Muscle of arm (tissue), 12 donors: Measurements from ENCODE around the gene CHD2. TPM values are rescaled to one million over a fixed set of nuclear protein-coding genes. Genes with fewer than 3 reads are reported as not detected.
A peak's percentile ranks its signal among the peaks of the same experiment; 100 is the strongest.
"Not testable (repeated sequence)": the region's sequence is repeated elsewhere in the genome, so short reads cannot be mapped to it uniquely, and the experiment has no call there.

ENCODE experiments used
- DNase-seq: peaks from one replicate; pipeline ENCODE4 v3.0.0-alpha.2; 2013
- polyA plus RNA-seq, 12 donors: library from polyadenylated mRNA; unstranded; fragments of 120-200 nt; gene quantifications; one replicate each; pipeline ENCODE4 v1.2.1, GENCODE V29; 2013; ENCODE audit not compliant: insufficient read length in 12 of 12

The CHD2 gene
- polyA plus RNA-seq, 12 donors = 50.6 to 133 (median 63.7) TPM; not detected in 1

DNA sequence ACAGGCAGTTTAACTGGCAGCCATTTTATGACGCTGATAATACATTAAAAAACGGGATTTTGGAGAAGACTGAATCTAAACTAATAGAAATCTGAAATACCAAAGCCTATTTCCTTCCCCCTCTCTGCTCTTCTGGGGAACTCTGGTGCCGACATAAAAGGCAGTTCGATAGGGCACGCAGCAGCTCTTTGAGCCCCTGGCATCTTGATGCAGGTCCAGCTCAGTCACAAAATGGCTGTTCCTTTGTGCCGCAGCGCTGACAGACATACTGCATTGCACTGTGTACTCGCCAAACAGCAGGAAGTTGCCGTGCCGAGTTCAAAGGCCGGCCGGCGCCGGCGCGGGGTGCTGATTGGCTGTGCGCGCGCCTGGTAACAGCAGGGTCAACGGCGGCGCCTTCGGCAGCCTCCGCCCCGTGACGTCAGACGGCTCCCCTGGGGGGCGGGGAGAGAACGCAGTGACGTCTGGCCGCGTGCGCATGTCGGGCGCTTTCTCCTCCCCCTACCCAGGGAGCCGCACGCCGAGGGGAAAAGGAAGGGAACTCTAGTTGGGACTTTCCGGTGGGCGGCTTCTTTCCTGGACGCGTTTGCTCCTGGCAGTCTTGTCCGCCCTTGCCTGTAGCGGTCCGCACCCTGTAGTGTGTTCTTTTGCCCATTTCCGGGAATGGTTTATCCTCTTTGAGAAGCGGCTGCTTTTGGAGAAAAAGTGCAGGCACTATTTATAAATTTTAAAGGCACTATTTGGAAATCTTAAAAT, 4.0 kb downstream of the CHD2 start:
- peak; percentile 99 for DNase-seq

DNA sequence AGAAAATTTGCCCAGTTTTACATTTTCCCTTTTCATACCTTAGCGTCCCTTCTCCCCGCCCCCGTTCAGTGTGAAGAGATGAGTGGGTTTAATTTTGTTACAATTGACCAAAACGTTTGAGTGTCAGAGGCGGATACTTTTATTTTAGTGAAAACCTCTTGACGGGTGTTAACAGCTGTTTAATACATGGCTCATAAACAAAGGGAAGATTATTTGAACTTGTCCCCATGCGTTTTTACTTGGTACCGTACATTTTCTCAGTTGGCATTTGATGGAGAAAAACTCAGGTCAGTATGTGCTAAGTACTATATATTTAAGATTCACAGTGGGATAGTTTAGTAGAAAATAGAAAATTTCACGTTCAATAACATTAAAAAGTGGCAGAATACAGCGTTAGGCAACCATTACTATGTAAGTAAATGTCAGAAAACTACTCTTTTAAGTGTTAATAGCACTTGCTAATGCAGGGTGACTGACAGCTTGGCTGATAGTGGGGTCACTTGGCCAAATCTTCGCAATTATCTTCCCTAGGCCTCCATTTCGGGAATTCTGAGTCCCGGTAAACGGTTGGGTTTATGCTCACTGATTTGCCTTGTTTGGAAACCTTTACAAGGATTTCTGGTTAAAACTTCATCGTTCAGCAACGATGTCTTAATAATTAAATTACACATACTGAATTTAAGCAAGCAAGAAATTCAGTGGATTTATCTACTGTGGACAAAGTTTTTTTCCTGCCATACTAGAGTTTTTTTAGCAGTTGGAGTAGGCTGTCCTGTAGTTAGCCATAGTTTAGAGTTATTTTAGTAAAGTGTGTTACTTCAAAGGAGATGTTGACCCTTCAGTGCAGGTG, 4.8 kb downstream of the CHD2 start:
- DNase-seq = no peak

DNA sequence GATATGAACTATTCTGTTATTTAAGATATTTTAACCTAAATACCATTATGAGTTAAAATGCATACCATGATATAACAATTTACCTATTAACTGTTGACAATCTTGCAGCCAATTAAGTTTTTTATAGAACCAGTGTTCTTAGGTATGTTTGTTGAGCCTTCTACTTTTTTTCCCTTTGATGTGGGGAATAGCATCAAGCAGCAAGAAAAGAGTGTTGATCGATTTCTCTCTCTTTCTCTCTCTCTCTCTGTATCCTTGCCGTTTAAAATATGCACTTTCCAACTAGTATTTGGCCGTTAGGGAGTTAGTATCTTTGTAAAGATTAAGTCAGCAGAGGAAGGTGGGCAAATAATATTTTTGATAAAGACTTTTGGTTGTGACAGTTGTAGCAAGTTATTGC, 5.9 kb downstream of the CHD2 start:
- no peak for DNase-seq

DNA sequence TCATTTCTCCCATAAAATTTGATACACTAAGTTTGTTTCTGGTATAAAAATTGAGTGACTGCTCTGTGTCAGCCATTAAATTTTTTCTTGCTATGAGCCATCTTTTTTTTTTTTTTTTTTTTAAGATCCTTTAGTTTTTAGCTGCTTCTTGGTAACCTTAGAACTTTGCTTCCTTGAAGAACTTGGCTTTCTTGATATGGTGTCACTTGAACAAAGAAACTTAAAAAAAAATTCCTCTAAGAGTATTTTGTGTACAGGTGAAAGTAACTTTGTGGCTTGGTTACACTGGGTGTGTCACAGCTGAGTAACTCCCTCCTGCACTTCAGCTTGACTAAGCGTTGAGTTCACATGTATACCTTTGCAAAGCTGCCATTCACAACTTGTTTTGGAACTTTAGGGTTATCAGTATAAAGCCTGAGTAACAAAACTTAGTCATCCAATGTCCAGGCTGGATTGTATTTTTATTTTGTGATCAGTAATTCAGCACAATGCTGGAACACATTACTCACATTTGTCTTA, 6.5 kb downstream of the CHD2 start:
- no peak for DNase-seq

DNA sequence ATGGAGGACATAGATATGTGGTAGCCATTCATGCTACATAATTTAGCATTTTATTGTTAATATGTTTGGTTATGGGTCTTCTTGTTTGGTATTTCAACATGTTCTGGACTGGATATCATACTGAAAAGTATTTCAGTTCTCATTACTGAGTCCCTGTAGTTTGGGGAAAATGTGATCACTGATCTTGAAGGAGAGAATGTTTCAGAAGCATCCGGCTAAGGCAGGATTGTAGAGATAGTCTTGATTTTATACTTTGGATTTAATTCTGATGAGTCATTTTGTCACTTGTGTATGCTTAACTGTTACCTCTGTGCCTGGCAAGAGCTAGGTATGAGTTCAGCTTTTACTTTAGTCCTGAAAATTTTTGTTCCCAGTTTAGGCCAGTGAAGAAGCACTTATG, 7.1 kb downstream of the CHD2 start:
- DNase-seq = no peak

DNA sequence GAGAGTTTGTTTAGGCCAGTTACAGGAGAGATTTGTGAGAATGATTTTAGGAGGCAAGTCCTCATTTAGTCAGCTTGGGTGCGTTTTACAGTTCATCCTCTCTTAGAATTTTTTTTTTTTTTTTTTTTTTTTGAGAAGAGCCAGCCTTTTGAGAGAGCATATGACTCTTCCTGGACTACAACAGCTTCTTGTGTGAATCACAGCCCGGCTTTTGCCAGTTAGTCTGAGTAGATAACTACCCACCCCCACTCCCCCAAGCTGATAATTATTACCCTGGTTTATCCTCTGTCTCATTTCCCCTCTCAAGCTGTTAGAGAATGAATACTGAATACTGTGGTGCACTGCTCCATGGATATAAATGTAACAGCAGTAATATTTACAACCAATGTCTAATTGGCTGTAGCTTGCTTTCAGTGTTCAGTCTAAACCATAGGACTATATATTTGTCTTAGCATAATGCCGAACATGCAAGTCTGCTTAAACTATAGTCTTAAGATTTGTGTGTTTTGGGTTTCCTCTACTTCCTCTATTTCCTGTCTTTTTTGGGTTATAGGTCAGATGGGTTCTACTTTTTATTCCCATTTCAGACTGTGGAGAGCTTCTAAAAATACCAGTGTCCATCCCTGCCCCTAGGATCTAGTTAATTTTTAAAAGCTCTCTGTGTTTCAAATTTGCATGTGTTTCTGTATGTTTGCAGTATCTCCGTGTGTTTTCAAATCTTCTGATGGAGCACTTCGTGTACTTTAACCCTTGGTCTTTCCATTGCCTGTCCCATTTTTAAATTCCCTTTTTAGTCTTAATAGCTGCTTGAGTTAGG, 8.0 kb downstream of the CHD2 start:
- no peak for DNase-seq

DNA sequence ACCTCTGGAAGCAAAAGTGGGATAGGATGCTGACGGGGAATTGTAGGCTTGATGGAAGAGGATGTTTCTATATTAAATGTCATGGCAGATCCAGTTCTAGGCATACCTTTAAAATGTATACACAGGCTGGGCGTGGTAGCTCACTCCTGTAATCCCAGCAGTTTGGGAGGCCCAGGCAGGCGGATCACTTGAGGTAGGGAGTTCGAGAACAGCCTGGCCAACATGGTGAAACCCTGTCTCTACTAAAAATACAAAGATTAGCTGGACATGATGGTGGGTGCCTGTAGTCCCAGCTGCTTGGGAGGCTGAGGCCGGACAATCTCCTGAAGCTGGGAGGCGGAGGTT, 8.6 kb downstream of the CHD2 start:
- DNase-seq = no peak

DNA sequence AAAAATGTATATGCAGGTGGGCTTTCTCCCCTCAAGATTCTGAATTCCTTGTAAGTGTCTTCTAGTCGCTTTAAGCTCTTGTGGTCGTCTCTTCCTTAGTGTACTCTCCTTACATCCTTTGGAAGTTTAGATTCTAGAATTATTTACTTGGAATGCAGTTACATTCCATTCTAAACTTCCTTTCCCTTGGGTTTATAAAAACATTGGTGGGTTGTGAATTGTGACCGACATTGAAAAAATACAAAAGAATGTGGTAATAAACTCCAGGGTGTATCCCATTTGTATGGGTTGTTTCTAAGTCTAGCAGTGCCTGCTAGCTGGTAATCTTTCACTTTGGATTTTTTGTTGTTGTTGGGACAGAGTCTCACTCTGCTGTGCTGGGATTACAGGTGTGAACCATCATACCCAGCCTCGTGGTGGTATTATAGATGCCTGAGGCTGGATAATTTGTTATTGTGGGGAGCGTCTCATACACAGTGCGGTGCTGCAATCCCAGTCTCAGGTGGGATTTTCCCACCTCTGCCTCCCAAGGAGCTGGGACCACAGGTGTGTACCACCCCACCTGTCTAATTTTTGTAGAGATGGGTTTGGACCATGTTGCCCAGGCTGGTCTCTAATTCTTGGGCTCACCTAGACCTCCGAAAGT, 9.1 kb downstream of the CHD2 start:
- no peak for DNase-seq

DNA sequence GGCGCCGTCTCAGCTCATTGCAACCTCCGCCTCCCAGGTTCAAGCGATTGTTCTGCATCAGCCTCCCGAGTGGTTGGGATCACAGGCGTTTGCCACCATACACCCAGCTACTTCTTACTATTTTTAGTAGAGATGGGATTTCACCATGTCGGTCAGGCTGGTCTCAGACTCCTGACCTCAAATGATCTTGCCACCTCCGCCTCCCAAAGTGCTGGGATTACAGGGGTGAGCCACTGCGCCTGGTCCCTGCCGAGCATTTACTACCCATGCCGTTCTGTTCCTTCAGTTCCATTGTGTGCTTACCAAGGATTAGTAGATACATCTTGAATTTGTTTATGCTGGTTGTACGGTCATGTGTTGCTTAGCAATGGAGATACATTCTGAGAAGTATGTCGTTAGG, 10.3 kb downstream of the CHD2 start:
- no peak for DNase-seq

DNA sequence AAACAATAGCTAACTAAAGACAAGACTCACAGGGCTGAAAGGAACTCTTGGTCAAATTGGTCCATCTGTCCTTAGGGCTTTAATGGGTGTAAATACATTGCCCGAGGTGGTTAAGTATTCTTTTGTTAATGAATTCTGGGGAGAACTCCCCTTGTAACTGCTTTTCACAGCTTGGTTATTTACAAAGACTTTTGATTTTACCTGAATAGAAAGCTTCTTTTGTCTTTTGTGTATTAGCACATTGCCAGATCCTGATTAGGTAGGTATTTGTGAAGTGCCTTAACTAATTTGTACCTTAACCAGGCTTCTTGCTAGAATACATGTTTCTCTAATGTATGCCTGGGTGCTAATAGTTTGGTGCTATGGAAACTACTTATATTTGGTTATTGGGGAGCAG, 14.0 kb downstream of the CHD2 start:
- no peak for DNase-seq

DNA sequence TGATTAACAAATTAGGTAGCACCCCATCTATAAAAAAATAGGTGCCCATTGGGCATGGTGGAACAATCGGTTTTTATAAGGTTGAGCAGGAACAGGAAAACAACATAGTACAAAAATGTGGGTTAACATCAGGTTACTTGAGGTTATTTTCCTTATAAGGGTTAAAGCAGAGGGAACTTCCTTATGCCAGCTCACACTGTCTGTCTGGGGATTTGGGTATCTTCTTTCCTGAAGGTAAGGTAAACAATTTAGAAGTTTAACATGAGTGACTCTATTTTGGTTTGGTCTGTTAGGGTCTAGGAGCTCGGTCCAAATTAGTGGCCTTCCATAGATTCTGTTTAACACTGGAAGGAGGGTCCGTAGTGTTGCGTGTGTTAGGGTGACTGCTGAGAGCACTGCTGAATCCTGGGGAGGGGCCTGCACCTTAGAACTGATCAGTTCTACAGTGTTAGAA, 14.7 kb downstream of the CHD2 start:
- no peak for DNase-seq

DNA sequence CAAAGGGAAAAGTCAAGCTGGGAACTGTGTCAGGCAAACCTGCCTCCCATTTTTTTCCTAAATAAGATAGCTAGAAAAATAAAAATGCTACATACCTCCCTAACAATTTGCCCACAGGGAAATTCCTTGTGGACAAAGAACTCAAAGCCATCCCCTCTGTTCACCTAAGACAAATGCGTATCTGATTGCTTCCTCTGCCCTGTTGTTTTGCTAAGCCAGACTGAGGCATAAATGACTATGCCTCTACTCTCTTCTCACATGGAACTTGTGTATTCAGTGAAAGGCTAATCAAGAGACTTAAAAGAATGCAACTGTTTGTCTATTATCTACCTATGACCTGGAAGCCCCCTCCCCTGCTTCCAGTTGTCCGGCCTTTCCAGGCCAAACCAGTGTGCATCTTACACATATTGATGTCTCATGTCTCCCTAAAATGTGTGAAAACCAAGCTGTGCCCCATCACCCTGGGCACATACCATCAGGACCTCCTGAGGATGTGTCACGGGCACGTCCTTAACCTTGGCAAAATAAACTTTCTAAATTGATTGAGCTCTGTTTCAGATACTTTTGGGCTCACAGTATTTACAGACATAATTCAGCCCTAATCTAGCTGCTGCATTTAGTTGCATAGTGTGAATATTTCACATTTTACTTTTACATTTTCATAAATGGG, 15.8 kb downstream of the CHD2 start:
- no peak for DNase-seq

DNA sequence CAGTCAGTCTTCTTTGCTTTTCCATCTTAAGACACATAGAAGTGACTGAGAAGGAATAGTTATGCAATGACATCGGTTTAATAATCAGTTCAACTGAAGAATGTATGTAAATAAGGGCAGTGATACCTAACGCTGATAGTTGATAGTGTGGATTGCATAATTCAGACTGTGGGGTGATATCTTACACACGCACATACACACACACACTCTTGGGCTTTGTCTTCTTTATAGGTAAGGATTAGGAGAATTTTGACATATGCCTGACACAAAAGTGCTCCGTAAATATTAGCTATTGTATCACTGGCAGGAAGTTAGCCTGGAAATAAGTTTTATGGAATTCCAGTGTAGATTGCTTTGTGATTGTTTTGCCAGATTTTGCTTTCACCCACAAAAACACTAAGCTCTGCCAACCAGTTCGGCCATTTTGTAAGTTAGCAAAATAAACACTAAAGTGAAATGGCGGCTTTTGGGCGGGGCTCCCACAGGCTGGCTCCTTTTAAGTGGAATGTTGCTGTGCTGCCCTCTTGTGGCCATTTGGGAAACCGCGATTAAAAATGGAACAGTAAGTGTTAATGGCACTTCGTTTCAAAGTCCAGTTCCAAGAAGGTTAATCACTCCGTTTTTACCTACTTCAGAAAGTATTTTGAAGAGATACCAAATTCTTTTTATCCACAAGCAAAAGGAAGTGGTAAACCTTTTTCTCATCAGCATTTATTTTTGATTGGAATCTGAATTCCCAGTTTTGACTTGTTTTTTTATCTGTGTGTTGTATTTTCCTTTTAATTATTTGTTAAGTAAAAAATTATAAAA, 17.7 kb downstream of the CHD2 start:
- peak; percentile 94 for DNase-seq

DNA sequence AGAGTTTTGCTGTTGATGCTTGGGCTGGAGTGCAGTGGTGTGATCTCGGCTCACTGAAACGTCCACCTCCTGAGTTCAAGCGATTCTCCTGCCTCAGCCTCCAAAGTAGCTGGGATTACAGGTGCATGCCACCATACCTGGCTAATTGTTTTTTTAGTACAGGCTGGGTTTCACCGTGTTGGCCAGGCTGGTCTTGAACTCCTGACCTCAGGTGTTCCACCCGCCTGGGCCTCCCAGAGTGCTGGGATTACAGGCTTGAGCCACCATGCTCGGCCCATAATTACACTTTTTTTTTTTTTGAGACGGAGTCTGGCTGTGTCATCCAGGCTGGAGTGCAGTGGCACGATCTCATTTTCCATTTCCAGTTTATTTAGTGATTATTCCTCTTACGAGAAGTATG, 18.8 kb downstream of the CHD2 start:
- not testable (repeated sequence) for DNase-seq

DNA sequence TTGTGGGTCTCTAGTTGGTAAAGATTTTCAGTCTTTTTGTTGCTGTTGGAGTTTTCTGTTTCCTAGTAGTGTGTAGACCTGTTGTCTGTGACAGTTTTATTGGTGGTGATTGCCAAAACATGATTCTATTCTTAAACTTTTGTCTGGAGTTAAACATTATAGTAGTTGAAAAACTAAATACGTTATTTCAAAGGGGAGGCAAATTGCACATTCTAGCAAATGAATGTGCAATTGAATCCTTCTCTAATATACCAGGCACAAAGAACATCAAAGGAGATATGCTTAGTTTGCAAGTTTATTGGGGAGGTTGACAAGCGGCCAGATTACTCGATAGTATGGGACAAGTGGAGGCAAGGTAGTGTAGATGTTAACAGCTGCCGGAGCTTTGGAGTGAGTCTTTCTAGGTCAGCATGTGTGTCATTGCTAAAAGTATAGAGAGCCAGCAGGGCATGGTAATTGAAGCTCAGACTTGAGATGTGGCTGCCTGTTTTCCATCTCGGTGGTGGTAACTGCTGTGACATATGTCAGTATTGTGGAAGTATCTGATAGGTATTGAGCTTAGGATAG, 20.6 kb downstream of the CHD2 start:
- DNase-seq = no peak

DNA sequence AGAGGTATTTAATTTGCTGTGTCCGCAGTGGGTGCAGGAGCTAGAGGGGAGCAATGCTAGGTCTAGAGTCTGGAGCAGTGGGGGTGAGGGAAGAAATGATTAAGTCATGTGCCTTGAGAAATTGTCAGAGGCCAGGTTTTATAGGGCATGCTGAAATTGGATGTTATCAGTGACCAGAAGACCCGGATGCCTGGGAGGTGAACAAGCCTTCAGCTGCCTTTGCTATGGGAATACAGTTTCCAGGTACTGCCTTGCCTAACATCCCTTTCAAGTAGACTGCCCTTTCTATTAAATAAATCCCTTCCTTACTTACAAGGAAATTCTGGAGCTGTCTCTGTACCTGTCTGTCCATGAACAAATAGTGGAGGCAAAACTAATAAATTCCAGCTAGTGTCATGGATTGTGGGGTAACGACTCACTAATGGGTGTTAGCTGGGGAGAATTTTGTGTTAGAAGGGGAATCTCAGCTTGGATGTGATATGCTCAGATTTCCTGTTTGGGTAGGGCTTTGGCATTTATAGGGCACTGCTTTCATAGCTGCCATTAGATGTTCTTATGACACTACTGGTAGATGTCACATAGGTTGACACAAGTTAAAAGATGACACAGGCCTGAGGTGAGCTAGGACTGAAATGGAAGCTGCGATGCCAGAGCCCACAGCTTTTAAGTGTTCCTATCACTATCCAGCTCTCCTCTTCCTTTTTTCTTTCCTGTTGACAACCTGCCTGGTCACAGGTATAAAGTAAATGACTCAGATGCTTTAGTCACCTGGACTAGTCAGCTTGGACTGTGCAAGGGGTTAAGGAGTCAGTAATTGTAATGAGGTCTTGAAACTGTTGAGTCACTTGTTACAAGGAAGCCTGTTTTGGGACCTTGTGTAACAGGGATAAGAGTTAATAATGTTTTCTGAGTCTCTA, 21.3 kb downstream of the CHD2 start:
- no peak for DNase-seq

DNA sequence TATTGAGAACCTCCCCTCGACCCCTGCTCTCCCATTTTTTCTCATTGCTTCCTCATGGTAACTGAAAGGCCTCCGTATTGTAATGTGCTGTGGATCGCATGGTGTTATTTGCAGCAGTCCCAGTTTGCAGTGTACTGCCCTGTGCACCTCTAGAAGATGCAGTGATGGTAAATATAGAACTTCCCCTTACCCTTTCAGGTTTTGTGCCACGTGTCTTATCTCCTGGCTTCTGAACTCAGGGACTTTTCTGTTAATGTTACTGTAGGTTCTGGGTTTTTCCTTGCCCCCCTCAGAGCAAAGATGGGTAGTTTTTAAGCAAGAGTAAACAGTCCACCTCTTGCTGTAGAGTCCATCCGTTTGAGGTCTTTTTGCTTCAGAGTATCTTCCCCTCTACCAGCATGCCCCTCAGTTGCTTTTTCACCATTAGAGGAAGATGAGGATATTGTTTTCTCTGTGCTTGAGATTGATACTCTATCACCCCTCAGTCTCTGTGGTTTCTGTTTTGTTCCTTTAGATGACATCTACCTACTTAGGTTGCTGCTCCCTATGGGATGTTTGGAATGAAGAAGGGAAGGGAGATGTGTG, 22.4 kb downstream of the CHD2 start:
- no peak for DNase-seq

DNA sequence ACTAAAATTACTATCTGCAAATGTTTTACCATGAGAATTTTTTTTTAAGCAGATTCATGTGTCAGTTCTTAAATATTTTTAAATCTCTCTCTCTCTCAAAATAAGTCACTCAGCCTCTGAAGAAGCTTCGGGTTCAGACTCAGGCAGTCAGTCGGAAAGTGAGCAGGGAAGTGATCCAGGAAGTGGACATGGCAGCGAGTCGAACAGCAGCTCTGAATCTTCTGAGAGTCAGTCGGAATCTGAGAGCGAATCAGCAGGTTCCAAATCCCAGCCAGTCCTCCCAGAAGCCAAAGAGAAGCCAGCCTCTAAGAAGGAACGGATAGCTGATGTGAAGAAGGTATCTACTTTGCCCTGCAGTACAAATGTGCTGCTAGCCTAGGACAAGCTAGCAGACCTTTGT, 24.1 kb downstream of the CHD2 start:
- no peak for DNase-seq
